IPS-11a (cell line): ENCODE measurements around the gene PKIB.
"Not testable (repeated sequence)": the region's sequence is repeated elsewhere in the genome, so short reads cannot be mapped to it uniquely, and the experiment has no call there.

Source experiments
- H3K4me3 ChIP-seq: one replicate; pipeline ENCODE4 v1.5.1; 2013; ENCODE audit warnings: low read depth, low read length, control low read depth

Gene PKIB

GRCh38 chr6:122609881-122610689 lies at the start of gene PKIB:
Gene PKIB (plus strand): TSS chr6:122610405. CDS start chr6:122717795, 107,390 bp downstream.
- H3K4me3 ChIP-seq, result peak within 1 kb of the TSS; percentile 60

- no peak overlapping the region for H3K4me3 ChIP-seq
Measured at GRCh38 chr6:122563364-122564052, 46.7 kb upstream of the PKIB start.

GRCh38 chr6:122564230-122564629 lies 46.0 kb upstream of the PKIB start:
- H3K4me3 ChIP-seq, result no peak overlapping the region

- H3K4me3 ChIP-seq, result no peak overlapping the region
Measured at GRCh38 chr6:122565708-122566107, 44.5 kb upstream of the PKIB start.

GRCh38 chr6:122567034-122567433 lies 43.2 kb upstream of the PKIB start:
- H3K4me3 ChIP-seq, result no peak overlapping the region

- no peak overlapping the region for H3K4me3 ChIP-seq
Measured at GRCh38 chr6:122568350-122568749, 41.9 kb upstream of the PKIB start.

GRCh38 chr6:122568797-122569221 lies 41.4 kb upstream of the PKIB start:
- H3K4me3 ChIP-seq, result no peak overlapping the region

GRCh38 chr6:122569230-122569771 lies 40.9 kb upstream of the PKIB start:
- no peak overlapping the region for H3K4me3 ChIP-seq

GRCh38 chr6:122571888-122572287 lies 38.3 kb upstream of the PKIB start:
- no peak overlapping the region for H3K4me3 ChIP-seq

- no peak overlapping the region for H3K4me3 ChIP-seq
Measured at GRCh38 chr6:122576888-122577287, 33.3 kb upstream of the PKIB start.

- no peak overlapping the region for H3K4me3 ChIP-seq
Measured at GRCh38 chr6:122578961-122579360, 31.2 kb upstream of the PKIB start.

GRCh38 chr6:122580737-122581136 lies 29.5 kb upstream of the PKIB start:
- H3K4me3 ChIP-seq, result no peak overlapping the region

- no peak overlapping the region for H3K4me3 ChIP-seq
Measured at GRCh38 chr6:122589115-122589514, 21.1 kb upstream of the PKIB start.

GRCh38 chr6:122598295-122598694 lies 11.9 kb upstream of the PKIB start:
- H3K4me3 ChIP-seq, result not testable (repeated sequence)

GRCh38 chr6:122604676-122605075 lies 5.5 kb upstream of the PKIB start:
- H3K4me3 ChIP-seq, result no peak overlapping the region

GRCh38 chr6:122610690-122611455 lies 668 bp downstream of the PKIB start:
- H3K4me3 ChIP-seq, result peak overlapping the region; percentile 60

- H3K4me3 ChIP-seq, result no peak overlapping the region
Measured at GRCh38 chr6:122612838-122613237, 2.6 kb downstream of the PKIB start.

GRCh38 chr6:122614303-122614702 lies 4.1 kb downstream of the PKIB start:
- H3K4me3 ChIP-seq, result no peak overlapping the region

- H3K4me3 ChIP-seq, result no peak overlapping the region
Measured at GRCh38 chr6:122615409-122615808, 5.2 kb downstream of the PKIB start.

GRCh38 chr6:122616877-122617276 lies 6.7 kb downstream of the PKIB start:
- no peak overlapping the region for H3K4me3 ChIP-seq

GRCh38 chr6:122619309-122619708 lies 9.1 kb downstream of the PKIB start:
- no peak overlapping the region for H3K4me3 ChIP-seq
